K562 (cell line): Measurements from ENCODE around the gene FDX2. TPM values are rescaled to one million over a fixed set of nuclear protein-coding genes. Genes with fewer than 3 reads are reported as not detected.

Experiments
- CBX1 ChIP-seq: sonication (generic); IDR thresholded peaks from 2 replicates; pipeline ENCODE4 v1.6.1; 2016; ENCODE audit warnings: antibody characterized with exemption, low read depth, mild to moderate bottlenecking
- POLR2B ChIP-seq: fragments of 450-650 bp; IDR thresholded peaks from 2 replicates; pipeline ENCODE4 v1.6.1; 2018; ENCODE audit warnings: low read depth; ENCODE audit not compliant: partially characterized antibody
- PRPF4 ChIP-seq: fragments of 200-400 bp; formaldehyde crosslinking; IDR thresholded peaks from one replicate; pipeline ENCODE4 v1.6.1; 2017; ENCODE audit warnings: low read length, low read depth, mild to moderate bottlenecking; ENCODE audit not compliant: insufficient read depth, poor library complexity, severe bottlenecking
- SMARCC2 ChIP-seq: fragments of 450-650 bp; IDR thresholded peaks from 2 replicates; pipeline ENCODE4 v1.6.1; 2017; ENCODE audit warnings: antibody characterized with exemption, moderate library complexity, mild to moderate bottlenecking, low read depth
- ZNF212 ChIP-seq: fragments of 450-650 bp; formaldehyde crosslinking; IDR thresholded peaks from 2 replicates; pipeline ENCODE4 v1.4.0; 2020; ENCODE audit warnings: mild to moderate bottlenecking
- ZNF324 ChIP-seq: fragments of 250-450 bp; sonication (Bioruptor Pico); IDR thresholded peaks from 2 replicates; pipeline ENCODE4 v1.4.0; 2020; ENCODE audit warnings: mild to moderate bottlenecking
- polyA plus RNA-seq, 8 experiments: library from polyadenylated mRNA; depleted of rRNA in 4 of 8; stranded (reverse) in 5 of 8; unstranded in 3 of 8; fragments of >200 nt; fragmentation: Nextera tagmentation in 2 of 8; fragmentation: Illumina TruSeq in 1 of 8; extraction: Ambion mirVana in 2 of 8; extraction: Trizol in 1 of 8; gene quantifications; 2 replicates each; pipeline versions ENCODE4 v1.2.1 to v1.2.3, GENCODE V29; 2011 to 2014; ENCODE audit warnings: inconsistent platforms in 1 of 8, missing spikeins in 1 of 8
- total RNA-seq, 7 experiments: library from RNA; depleted of rRNA in 6 of 7; stranded (reverse); fragments of >200 nt in 6 of 7; fragmentation: Illumina TruSeq in 2 of 7; extraction: Trizol in 2 of 7; gene quantifications; 2 replicates each; pipeline versions ENCODE4 v1.2.1 to v1.2.3, GENCODE V29; 2011 to 2021; ENCODE audit warnings: low replicate concordance in 1 of 7
- TF ChIP-seq, protein P1 (sequence below): fragments of 150-350 bp; IDR thresholded peaks from 2 replicates; pipeline ENCODE4 v1.6.1; 2014; ENCODE audit warnings: low read depth, mild to moderate bottlenecking, low read length, borderline replicate concordance
- TF ChIP-seq, protein P2 (sequence below), 2 experiments: IDR thresholded peaks; 2 replicates each; pipeline ENCODE4 v1.6.1; 2012; ENCODE audit warnings: improper control_type of control experiment in 2 of 2, low read depth in 2 of 2, low read length in 2 of 2, borderline replicate concordance in 1 of 2
- TF ChIP-seq, protein P3 (sequence below), 2 experiments: fragments of 450-650 bp in 1 of 2; sonication (generic) in 1 of 2; formaldehyde crosslinking in 1 of 2; IDR thresholded peaks; 2 replicates each; pipeline versions ENCODE4 v1.7.1 to v1.9.0; 2016 to 2022; ENCODE audit warnings: inconsistent platforms in 1 of 2, mild to moderate bottlenecking in 1 of 2, missing genetic modification reagents in 1 of 2

The FDX2 gene
- total and polyA plus RNA-seq, 9 of the 15 experiments (the other 6 are each of a cell fraction or from before 2014, with no cell fraction given) = 2.5 to 49.8 (median 29.7) TPM

- TF ChIP-seq, protein P1, sequence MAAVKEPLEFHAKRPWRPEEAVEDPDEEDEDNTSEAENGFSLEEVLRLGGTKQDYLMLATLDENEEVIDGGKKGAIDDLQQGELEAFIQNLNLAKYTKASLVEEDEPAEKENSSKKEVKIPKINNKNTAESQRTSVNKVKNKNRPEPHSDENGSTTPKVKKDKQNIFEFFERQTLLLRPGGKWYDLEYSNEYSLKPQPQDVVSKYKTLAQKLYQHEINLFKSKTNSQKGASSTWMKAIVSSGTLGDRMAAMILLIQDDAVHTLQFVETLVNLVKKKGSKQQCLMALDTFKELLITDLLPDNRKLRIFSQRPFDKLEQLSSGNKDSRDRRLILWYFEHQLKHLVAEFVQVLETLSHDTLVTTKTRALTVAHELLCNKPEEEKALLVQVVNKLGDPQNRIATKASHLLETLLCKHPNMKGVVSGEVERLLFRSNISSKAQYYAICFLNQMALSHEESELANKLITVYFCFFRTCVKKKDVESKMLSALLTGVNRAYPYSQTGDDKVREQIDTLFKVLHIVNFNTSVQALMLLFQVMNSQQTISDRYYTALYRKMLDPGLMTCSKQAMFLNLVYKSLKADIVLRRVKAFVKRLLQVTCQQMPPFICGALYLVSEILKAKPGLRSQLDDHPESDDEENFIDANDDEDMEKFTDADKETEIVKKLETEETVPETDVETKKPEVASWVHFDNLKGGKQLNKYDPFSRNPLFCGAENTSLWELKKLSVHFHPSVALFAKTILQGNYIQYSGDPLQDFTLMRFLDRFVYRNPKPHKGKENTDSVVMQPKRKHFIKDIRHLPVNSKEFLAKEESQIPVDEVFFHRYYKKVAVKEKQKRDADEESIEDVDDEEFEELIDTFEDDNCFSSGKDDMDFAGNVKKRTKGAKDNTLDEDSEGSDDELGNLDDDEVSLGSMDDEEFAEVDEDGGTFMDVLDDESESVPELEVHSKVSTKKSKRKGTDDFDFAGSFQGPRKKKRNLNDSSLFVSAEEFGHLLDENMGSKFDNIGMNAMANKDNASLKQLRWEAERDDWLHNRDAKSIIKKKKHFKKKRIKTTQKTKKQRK = no peak
- no peak for TF ChIP-seq POLR2B
- no peak for TF ChIP-seq ZNF324 (CRISPR knock-in tag)
- no peak for TF ChIP-seq CBX1
- no peak for TF ChIP-seq ZNF212 (CRISPR knock-in tag)
- TF ChIP-seq, protein P2, sequence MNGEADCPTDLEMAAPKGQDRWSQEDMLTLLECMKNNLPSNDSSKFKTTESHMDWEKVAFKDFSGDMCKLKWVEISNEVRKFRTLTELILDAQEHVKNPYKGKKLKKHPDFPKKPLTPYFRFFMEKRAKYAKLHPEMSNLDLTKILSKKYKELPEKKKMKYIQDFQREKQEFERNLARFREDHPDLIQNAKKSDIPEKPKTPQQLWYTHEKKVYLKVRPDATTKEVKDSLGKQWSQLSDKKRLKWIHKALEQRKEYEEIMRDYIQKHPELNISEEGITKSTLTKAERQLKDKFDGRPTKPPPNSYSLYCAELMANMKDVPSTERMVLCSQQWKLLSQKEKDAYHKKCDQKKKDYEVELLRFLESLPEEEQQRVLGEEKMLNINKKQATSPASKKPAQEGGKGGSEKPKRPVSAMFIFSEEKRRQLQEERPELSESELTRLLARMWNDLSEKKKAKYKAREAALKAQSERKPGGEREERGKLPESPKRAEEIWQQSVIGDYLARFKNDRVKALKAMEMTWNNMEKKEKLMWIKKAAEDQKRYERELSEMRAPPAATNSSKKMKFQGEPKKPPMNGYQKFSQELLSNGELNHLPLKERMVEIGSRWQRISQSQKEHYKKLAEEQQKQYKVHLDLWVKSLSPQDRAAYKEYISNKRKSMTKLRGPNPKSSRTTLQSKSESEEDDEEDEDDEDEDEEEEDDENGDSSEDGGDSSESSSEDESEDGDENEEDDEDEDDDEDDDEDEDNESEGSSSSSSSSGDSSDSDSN (IDR thresholded peaks at IDR 0.05; ENCODE audit: borderline replicate concordance in 1 of 2, low read depth in 2 of 2, low read length in 2 of 2) = 0 out of 4 replicates have a peak, but pooled peaks have one; percentile 20 to 39
- TF ChIP-seq PRPF4 = no peak
- TF ChIP-seq, protein P3, sequence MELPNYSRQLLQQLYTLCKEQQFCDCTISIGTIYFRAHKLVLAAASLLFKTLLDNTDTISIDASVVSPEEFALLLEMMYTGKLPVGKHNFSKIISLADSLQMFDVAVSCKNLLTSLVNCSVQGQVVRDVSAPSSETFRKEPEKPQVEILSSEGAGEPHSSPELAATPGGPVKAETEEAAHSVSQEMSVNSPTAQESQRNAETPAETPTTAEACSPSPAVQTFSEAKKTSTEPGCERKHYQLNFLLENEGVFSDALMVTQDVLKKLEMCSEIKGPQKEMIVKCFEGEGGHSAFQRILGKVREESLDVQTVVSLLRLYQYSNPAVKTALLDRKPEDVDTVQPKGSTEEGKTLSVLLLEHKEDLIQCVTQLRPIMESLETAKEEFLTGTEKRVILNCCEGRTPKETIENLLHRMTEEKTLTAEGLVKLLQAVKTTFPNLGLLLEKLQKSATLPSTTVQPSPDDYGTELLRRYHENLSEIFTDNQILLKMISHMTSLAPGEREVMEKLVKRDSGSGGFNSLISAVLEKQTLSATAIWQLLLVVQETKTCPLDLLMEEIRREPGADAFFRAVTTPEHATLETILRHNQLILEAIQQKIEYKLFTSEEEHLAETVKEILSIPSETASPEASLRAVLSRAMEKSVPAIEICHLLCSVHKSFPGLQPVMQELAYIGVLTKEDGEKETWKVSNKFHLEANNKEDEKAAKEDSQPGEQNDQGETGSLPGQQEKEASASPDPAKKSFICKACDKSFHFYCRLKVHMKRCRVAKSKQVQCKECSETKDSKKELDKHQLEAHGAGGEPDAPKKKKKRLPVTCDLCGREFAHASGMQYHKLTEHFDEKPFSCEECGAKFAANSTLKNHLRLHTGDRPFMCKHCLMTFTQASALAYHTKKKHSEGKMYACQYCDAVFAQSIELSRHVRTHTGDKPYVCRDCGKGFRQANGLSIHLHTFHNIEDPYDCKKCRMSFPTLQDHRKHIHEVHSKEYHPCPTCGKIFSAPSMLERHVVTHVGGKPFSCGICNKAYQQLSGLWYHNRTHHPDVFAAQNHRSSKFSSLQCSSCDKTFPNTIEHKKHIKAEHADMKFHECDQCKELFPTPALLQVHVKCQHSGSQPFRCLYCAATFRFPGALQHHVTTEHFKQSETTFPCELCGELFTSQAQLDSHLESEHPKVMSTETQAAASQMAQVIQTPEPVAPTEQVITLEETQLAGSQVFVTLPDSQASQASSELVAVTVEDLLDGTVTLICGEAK (IDR thresholded peaks at IDR 0.05) = peak; percentile 78
- TF ChIP-seq, protein P3 (CRISPR knock-in tag; IDR thresholded peaks at IDR 0.05) = no peak
- TF ChIP-seq SMARCC2 = peak; percentile 62; the same call in 1 of the 2 replicates
Observed at GRCh38 chr19:10299545-10300458, 16.0 kb downstream of the FDX2 start (continued).
